ENCODE data around the gene MORC3. TPM values are rescaled to one million over a fixed set of nuclear protein-coding genes. Genes with fewer than 3 reads are reported as not detected.

MORC3 gene
- total and polyA plus RNA-seq, 10 donors = 14.8 to 57.6 (median 51.0) TPM

DNA sequence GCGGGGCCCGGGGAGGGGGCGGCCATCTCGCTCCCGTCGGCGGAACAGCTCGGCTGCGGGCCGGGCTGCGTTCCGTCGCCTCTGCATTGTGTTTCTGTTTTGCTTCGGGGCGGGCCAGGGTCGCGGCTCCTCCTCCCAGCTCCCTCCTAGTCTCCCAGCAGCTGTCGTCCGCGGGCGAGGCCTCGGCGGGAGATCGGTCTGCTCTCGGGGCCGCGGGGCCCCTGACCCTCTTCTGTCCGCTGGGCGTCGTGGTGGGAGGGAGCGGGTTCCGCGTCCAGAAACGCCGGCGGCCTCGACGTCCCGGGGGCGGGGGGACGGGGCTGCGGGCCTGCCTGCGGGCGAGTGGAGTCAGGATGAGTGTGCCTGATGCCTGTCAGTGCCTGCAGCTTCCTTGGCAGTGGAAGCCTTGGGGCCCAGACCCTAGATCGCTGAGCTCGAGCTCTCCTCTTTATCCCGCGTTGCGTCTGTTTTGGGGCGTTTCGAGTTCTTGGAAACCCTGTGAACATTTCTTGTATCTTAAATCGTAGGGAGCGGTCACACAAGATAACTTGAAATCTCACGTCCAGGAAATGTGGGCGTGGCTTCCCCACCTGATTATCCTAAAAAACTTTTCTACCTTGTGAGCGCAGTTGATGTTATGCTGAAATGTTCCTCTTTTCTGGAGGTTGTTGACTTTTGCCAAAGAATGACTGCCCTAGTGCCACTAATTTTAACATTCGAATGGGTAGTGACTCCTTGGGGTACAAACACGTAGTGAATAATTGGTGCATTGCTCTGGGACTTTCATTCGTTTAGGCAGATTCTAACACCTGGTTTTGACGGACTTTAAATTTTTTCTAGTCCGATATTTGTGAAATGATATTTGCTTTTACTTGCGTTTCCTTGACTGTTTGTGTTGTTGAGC lies 676 bp downstream of the MORC3 start:
- Histone ChIP-seq H3K4me3 (peak overlapping the region; percentile 67 to 88 (median 78)), H3K36me3 (peaks cover 0 to 25% (median 18%) of the 10 kb centered on the region in 6 donors), H3K27ac (peak overlapping the region; percentile 97 to 99 (median 98)), H3K9me3 (no peaks in the 10 kb centered on the region), H3K4me1 (peaks cover 27 to 60% (median 50%) of the 10 kb centered on the region in 6 donors), H3K27me3 (replicated peaks in 1 of 7) (no peaks in the 10 kb centered on the region)
- peak; percentile 94 for DNase-seq
- TF ChIP-seq POLR2AphosphoS5 (IDR thresholded peaks at IDR 0.05) = no peak
- TF ChIP-seq, protein P1, sequence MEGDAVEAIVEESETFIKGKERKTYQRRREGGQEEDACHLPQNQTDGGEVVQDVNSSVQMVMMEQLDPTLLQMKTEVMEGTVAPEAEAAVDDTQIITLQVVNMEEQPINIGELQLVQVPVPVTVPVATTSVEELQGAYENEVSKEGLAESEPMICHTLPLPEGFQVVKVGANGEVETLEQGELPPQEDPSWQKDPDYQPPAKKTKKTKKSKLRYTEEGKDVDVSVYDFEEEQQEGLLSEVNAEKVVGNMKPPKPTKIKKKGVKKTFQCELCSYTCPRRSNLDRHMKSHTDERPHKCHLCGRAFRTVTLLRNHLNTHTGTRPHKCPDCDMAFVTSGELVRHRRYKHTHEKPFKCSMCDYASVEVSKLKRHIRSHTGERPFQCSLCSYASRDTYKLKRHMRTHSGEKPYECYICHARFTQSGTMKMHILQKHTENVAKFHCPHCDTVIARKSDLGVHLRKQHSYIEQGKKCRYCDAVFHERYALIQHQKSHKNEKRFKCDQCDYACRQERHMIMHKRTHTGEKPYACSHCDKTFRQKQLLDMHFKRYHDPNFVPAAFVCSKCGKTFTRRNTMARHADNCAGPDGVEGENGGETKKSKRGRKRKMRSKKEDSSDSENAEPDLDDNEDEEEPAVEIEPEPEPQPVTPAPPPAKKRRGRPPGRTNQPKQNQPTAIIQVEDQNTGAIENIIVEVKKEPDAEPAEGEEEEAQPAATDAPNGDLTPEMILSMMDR (IDR thresholded peaks at IDR 0.05 in 8 of 11, conservative IDR thresholded peaks at IDR 0.05 in 3 of 11) = peak in 1 of 11 experiments; percentile 24
- intact Hi-C loops (cut with DNase I; ENCODE audit: low total_unique reads) = no loop called here
- WGBS, 5 donors = 0 to 1% (median 0%) methylated on average over 33 to 62 of the region's 62 CpGs

DNA sequence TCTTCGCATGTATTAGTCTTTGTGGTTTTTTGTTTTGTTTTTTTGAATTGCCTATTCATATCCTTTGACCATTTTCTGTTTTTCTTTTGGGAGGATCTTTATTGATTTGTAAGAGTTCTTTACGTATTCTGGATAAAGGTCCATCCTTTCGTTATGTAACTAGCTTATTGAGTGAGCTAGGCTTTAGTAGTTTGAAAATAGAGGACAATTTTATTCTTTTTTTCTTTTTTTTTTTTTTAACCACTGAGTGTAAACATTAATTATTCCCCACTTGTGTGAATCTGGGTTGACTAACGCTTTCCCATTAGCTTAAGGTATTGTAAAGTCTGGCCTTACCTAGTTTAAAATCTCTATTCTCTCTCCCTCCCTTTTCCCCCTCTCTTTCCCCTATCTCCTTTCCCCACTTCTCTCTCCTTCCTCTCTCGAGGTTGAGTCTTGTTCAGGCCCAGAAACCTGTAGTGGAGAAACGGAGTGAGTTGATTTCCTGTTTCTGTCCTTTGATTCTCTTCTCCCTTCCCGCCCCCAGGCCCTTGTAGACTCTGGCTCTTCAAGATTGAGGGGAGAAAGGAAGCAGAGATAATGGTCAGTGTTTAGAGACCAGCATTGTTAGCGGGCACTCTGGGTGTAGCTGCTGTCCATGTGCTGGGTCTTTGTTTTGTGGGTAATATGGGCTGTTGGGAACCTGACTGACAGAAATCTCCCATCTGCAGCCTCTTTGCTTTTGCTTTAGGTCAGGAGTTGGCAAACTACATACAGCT lies 1.5 kb downstream of the MORC3 start:
- Histone ChIP-seq H3K4me1 (peaks cover 27 to 68% (median 52%) of the 10 kb centered on the region in 6 donors), H3K36me3 (peaks cover 0 to 32% (median 21%) of the 10 kb centered on the region in 6 donors), H3K4me3 (peak overlapping the region; percentile 67 to 88 (median 78)), H3K9me3 (no peaks in the 10 kb centered on the region), H3K27ac (peak overlapping the region; percentile 97 to 99 (median 98)), H3K27me3 (replicated peaks in 1 of 7) (no peaks in the 10 kb centered on the region)
- TF ChIP-seq, protein P1 (IDR thresholded peaks at IDR 0.05 in 8 of 11, conservative IDR thresholded peaks at IDR 0.05 in 3 of 11) = no peak
- TF ChIP-seq POLR2A (IDR thresholded peaks at IDR 0.05) (no peak), POLR2AphosphoS5 (IDR thresholded peaks at IDR 0.05) (no peak)
- peak; percentile 22 for DNase-seq
- intact Hi-C loops (cut with DNase I; ENCODE audit: low total_unique reads) = no loop called here
- WGBS, 5 donors = 3 to 9% (median 6%) methylated on average over 8 of the region's 8 CpGs

DNA sequence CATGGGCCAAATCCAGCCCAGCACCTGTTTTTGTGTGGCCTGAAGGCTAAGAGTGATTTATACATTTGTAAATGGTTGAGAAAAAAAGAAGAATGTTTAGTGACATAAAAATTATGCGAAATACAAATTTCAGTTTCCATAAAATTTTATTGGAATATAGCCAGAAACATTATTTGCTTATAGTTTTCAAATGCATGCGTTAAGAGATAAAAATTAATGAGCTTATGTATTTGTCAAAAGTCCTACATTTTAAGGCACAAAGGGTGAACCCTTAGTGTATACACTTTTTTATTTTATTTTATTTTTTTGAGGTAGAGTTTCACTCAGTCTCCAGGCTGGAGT lies 2.1 kb downstream of the MORC3 start:
- no peak for DNase-seq
- peaks cover 0 to 33% (median 21%) of the 10 kb centered on the region in 6 donors for H3K36me3 ChIP-seq
- intact Hi-C loops (cut with DNase I; ENCODE audit: low total_unique reads) = no loop called here
- H3K9me3 ChIP-seq = no peaks in the 10 kb centered on the region
- peak overlapping the region; percentile 97 to 99 (median 98) for H3K27ac ChIP-seq
- H3K27me3 ChIP-seq (replicated peaks in 1 of 7) = no peaks in the 10 kb centered on the region
- WGBS, 5 donors = 74 to 82% (median 78%) methylated on average over 2 of the region's 2 CpGs
- H3K4me3 ChIP-seq = peak overlapping the region in 6 of 8 donors; percentile 67 to 88 (median 78)
- H3K4me1 ChIP-seq = peaks cover 28 to 73% (median 55%) of the 10 kb centered on the region in 6 donors
- TF ChIP-seq, protein P1 (IDR thresholded peaks at IDR 0.05 in 8 of 11, conservative IDR thresholded peaks at IDR 0.05 in 3 of 11) = no peak
- TF ChIP-seq POLR2A (IDR thresholded peaks at IDR 0.05) (no peak), POLR2AphosphoS5 (IDR thresholded peaks at IDR 0.05) (no peak)
